Uterus (tissue), 2 donors: ENCODE measurements around the gene COPS9.

Experiments
- CTCF ChIP-seq, 4 experiments: fragments of 200-600 bp in 2 of 4; fragments of 450-650 bp in 2 of 4; sonication (generic) in 2 of 4; IDR thresholded peaks; one replicate each; pipeline ENCODE4 v1.5.1; 2016 to 2019; ENCODE audit warnings: antibody characterized with exemption in 4 of 4, mild to moderate bottlenecking in 2 of 4, moderate library complexity in 1 of 4
- POLR2A ChIP-seq, 2 donors: fragments of 450-650 bp; IDR thresholded peaks; one replicate each; pipeline ENCODE4 v1.6.1; 2016; ENCODE audit warnings: antibody characterized with exemption in 2 of 2, mild to moderate bottlenecking in 1 of 2, moderate library complexity in 1 of 2

GRCh38 chr2:240155745-240156390 is 19.8 kb upstream of the COPS9 start:
- TF ChIP-seq CTCF (IDR thresholded peaks at IDR 0.05) (no peak), POLR2A (IDR thresholded peaks at IDR 0.05) (no peak)
